Urinary bladder (tissue), 4 donors: ENCODE measurements around the gene ELOA. TPM values are rescaled to one million over a fixed set of nuclear protein-coding genes. Genes with fewer than 3 reads are reported as not detected.

Source experiments
- DNase-seq: peaks from one replicate; pipeline ENCODE4 v3.0.0-alpha.2; 2015; ENCODE audit errors: extremely low spot score
- H3K27ac ChIP-seq: one replicate; pipeline ENCODE4 v1.5.1; 2013; ENCODE audit warnings: low read depth, mild to moderate bottlenecking, moderate library complexity
- H3K36me3 ChIP-seq: one replicate; pipeline ENCODE4 v1.6.1; 2013; ENCODE audit warnings: mild to moderate bottlenecking, moderate library complexity; ENCODE audit not compliant: insufficient read depth
- H3K4me1 ChIP-seq: one replicate; pipeline ENCODE4 v1.6.1; 2013; ENCODE audit warnings: mild to moderate bottlenecking, moderate library complexity; ENCODE audit not compliant: insufficient read depth
- H3K4me3 ChIP-seq: one replicate; pipeline ENCODE4 v1.5.1; 2013; ENCODE audit warnings: low read depth, low read length
- WGBS: extraction: QIAGEN DNeasy Blood & Tissue Kit; methylation state at CpG from one replicate; pipeline ENCODE4 v1.1.7; 2013; 5-methylcytosine and 5-hydroxymethylcytosine counted together
- polyA plus RNA-seq: library from polyadenylated mRNA; stranded (reverse); fragments of 200-250 nt; gene quantifications from one replicate; pipeline ENCODE4 v1.2.3, GENCODE V29; 2013
- total RNA-seq: library from RNA; depleted of rRNA; stranded (reverse); fragments of >200 nt; gene quantifications from one replicate; pipeline ENCODE4 v1.2.3, GENCODE V29; 2014
- donor health status: healthy with polysubstance abuse.
- donor health status: healthy.

Gene ELOA
- total and polyA plus RNA-seq, 2 donors: 17.3 to 21.5 TPM

DNA sequence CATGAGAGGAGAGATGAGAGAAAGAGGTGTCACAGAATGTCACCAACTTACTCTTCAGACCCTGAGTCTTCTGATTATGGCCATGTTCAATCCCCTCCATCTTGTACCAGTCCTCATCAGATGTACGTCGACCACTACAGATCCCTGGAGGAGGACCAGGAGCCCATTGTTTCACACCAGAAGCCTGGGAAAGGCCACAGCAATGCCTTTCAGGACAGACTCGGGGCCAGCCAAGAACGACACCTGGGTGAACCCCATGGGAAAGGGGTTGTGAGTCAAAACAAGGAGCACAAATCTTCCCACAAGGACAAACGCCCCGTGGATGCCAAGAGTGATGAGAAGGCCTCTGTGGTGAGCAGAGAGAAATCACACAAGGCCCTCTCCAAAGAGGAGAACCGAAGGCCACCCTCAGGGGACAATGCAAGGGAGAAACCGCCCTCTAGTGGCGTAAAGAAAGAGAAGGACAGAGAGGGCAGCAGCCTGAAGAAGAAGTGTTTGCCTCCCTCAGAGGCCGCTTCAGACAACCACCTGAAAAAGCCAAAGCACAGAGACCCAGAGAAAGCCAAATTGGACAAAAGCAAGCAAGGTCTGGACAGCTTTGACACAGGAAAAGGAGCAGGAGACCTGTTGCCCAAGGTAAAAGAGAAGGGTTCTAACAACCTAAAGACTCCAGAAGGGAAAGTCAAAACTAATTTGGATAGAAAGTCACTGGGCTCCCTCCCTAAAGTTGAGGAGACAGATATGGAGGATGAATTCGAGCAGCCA lies 8.0 kb downstream of the ELOA start:
- WGBS: 69% methylated on average over 11 of the region's 11 CpGs
- H3K27ac ChIP-seq: no peak overlapping the region
- H3K4me3 ChIP-seq: no peak overlapping the region
- peaks cover 12% of the 10 kb centered on the region for H3K36me3 ChIP-seq
- DNase-seq: no peak
- no peaks in the 10 kb centered on the region for H3K4me1 ChIP-seq

DNA sequence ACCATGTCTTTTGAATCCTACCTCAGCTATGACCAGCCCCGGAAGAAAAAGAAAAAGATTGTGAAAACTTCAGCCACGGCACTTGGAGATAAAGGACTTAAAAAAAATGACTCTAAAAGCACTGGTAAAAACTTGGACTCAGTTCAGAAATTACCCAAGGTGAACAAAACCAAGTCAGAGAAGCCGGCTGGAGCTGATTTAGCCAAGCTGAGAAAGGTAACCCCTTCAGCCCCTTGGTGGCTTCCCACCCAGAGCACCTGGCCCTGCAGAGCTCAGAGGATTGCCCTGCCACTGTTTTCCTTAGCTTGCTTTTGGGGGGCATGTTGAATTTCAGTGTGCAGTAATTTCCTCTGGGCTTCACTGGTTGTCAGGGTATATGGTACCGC lies 8.5 kb downstream of the ELOA start:
- peaks cover 12% of the 10 kb centered on the region for H3K36me3 ChIP-seq
- no peak for DNase-seq

DNA sequence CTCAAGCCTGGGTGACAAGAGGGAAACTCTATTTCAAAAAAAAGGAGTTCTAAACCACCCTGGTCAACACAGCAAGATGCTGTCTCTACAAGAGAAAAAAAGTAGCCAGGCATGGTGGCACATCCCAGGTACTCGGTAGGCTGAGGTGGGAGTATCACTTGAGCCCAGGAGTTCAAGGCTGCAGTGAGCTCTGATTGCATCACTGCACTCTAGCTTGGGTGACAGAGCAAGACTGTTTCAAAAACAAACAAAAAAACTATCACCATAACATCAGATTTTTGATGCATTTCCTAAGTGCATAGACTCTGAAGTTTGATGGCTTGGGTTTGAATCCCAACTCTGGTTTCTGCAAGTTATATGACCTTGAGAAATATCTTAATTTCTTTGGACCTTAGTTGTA lies 9.6 kb downstream of the ELOA start:
- H3K4me1 ChIP-seq: no peaks in the 10 kb centered on the region
- no peak for DNase-seq
- peaks cover 12% of the 10 kb centered on the region for H3K36me3 ChIP-seq
- 91% methylated on average over 1 of the region's 1 CpG for WGBS
- H3K4me3 ChIP-seq: no peak overlapping the region
- no peak overlapping the region for H3K27ac ChIP-seq

More for the DNA sequence above, 8.5 kb downstream of the ELOA start:
- no peak overlapping the region for H3K4me3 ChIP-seq
- H3K27ac ChIP-seq: no peak overlapping the region
- WGBS: 83% methylated on average over 4 of the region's 4 CpGs
- no peaks in the 10 kb centered on the region for H3K4me1 ChIP-seq

DNA sequence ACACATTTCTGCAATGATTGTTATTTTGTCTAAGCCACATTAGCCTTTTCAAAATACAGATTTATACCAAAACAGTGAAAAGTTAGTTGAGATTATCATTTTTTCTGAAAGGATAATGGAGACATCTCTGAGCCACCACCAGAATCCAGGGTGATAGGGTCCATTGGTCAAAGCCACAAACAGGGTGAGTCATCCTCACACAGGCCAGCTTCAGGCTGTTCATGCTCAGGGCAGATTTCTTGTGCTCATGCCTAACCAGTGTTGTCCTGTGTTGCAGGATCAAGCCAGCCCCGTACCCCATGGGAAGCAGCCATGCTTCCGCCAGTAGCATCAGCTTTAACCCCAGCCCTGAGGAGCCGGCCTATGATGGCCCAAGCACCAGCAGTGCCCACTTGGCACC lies 13.4 kb downstream of the ELOA start:
- H3K4me1 ChIP-seq: no peaks in the 10 kb centered on the region
- H3K36me3 ChIP-seq: peaks cover 15% of the 10 kb centered on the region
- H3K4me3 ChIP-seq: no peak overlapping the region
- 94% methylated on average over 3 of the region's 3 CpGs for WGBS
- H3K27ac ChIP-seq: no peak overlapping the region
- DNase-seq: no peak

DNA sequence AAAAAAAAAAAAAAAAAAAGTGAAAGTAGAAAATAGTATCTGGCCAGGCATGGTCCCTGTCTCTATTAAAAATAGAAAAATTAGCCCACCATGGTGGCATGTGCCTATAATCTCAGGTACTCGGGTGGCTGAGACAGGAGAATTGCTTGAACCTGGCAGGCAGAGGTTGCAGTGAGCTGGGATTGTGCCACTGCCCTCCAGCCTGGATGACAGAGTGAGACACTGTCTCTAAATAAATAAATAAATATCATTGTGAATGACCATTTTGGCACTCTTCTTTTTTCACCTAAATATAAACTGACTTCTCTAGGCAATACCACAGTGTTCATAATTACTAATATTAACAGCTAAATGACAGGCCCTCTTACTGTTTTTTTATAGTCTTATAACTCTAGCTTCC lies 14.5 kb downstream of the ELOA start:
- Histone ChIP-seq H3K4me3 (no peak overlapping the region), H3K36me3 (peaks cover 10% of the 10 kb centered on the region), H3K4me1 (no peaks in the 10 kb centered on the region), H3K27ac (no peak overlapping the region)
- DNase-seq: no peak
- 84% methylated on average over 1 of the region's 1 CpG for WGBS

DNA sequence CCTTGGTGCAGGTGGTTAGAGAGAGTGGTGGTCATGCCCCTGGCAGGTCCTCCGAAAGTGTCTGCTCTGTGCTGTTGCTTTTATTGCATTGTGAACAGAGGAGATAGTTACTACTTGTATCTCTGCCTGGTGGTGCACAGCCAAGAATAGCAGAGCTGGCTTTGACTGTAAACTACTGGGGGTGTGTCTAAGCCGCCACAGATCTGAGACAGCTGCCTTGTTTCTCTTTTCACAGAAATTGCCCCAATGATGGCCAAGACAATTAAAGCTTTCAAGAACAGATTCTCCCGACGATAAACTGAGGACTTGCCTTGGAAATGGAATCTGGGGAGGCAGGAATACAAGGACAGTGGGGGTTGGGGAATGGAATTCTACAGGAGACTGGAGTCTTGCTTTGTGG lies 16.0 kb downstream of the ELOA start:
- Histone ChIP-seq H3K4me1 (no peaks in the 10 kb centered on the region), H3K36me3 (peaks cover 8% of the 10 kb centered on the region), H3K27ac (no peak overlapping the region), H3K4me3 (no peak overlapping the region)
- WGBS: 23% methylated on average over 4 of the region's 4 CpGs
- peak; percentile 54 for DNase-seq

DNA sequence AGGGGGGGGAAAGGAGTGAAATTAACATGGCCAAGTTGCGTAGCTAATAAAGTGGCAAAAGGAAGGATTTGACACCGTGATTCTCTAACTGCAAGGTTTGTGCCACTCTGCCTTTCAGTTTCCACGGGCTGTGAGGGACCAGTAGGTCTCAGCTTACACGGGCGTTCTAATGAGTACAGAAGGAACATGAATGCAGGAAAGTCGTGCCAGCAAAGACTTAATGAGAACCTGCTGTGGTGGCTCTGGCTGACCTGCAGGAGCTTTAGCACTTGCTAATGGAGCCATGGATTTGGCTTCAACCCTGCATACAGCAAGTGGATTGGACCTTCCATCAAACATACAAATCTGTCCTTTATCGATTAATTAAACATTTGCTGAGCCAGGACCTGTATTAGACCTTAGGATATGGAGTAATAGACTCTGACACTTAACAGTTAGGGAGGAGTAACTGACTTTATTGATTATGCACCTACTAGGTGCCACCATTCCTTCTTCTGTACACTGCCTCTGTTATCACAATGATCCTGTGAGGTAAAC lies 19.8 kb downstream of the ELOA start:
- H3K27ac ChIP-seq: no peak overlapping the region
- H3K4me1 ChIP-seq: no peaks in the 10 kb centered on the region
- 69% methylated on average over 7 of the region's 7 CpGs for WGBS
- H3K4me3 ChIP-seq: no peak overlapping the region
- DNase-seq: no peak
- H3K36me3 ChIP-seq: peaks cover 3% of the 10 kb centered on the region

DNA sequence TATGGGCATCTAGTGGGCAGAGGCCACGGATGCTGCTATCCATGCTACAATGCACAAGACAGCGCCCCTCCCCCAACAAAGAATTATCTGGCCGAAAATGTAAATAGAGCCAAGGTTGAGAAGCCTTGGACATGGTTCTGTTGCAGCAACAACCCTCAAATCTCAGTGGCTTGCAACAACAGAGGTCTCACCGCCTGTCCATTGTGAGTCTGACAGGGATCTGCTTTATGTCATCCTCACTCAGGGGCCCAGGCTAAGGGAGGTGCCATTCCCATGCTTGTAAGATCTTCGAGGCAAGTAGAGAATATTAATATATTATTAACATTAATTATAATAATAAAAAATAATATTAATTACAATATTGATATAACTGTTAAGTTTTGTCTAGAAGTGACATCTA lies 25.5 kb downstream of the ELOA start:
- H3K27ac ChIP-seq: no peak overlapping the region
- DNase-seq: no peak
- H3K4me3 ChIP-seq: no peak overlapping the region
- WGBS: 60% methylated on average over 5 of the region's 5 CpGs
- no peaks in the 10 kb centered on the region for H3K36me3 ChIP-seq
- H3K4me1 ChIP-seq: no peaks in the 10 kb centered on the region

DNA sequence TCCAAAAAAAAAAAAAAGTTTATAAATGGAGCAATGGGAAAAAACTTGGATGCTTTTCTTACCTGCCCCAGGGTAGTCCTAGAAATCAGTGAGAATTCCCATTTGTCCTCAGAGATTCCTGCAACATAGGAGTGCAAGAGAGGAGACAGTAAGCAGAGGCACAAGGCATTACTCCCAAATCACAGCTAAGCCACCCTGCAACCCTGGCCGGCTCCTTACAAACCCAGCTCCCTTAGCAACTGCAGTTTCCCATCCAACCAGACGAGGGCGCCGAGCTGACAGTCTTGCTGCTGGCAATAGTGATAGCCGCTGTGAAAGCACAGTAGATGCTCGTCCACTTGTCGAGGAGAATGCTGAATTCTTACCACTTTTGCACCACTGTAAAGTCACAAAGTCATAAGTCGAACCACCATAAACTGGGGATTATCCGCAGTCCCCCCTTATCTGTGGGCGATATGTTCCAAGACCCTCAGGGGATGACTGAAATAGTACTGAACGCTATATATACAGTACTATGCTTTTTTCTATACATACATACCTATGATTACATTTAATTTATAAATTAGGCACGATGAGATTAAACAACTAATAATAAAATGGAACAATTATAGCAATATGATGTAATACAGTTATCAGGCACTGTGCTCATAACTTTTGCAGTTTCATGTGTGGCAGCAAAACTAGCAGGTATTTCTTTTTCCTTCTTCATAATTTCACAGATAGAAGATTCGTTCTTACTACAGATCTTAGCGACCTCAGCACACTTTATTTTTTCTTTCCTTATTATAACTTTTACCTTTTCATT lies 29.0 kb downstream of the ELOA start:
- WGBS: 14% methylated on average over 14 of the region's 14 CpGs
- no peak overlapping the region for H3K4me3 ChIP-seq
- no peaks in the 10 kb centered on the region for H3K36me3 ChIP-seq
- DNase-seq: no peak
- H3K27ac ChIP-seq: no peak overlapping the region
- H3K4me1 ChIP-seq: no peaks in the 10 kb centered on the region

DNA sequence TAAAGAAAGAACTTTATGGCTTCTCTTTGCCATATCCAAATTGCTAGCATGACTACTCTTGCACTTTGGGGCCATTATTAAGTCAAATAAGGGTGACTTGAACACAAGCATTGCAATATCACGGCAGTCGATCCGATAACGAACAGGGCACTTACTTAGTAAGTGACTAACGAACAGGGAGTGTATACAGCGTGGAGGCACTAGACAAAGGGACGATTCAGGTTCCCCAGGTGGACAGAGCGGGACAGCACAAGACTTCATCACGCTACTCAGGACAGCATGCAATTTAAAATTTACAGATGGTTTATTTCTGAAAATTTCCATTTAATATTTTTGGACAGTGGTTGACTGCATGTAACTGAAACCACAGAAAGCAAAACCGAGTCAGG lies 29.6 kb downstream of the ELOA start:
- Histone ChIP-seq H3K4me1 (no peaks in the 10 kb centered on the region), H3K4me3 (no peak overlapping the region), H3K36me3 (no peaks in the 10 kb centered on the region), H3K27ac (no peak overlapping the region)
- DNase-seq: no peak
- WGBS: 89% methylated on average over 10 of the region's 10 CpGs

DNA sequence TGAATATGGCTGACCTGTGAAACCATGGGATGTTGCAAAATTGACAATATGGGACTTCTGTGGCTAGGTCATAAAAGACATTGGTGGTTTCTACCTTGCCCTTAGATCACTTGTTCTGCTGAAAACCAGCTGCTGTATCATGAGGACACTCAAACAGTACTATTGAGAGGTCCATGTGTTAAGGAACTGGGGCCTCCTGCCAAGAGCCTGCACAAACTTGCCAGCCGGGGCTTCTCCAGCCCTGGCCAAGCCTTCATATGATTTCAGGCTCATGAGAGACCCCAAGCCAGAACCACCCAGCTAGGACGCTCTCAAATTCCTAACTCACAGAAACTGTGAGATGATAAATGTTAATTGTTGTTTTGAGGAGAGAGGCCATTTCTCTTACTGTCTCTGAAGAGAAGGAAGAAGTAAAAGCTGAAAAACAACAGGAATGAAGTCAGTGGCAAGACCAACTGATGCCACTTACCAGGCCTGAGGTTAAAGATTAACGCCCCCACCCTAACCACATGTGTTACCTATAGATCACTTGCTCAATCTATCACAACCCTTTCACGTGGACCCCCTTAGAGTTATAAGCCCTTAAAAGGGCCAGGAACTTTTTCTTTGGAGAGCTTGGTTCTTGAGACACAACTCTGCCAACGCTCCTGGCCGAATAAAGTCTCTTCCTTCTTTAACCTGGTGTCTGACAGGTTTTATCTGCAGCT lies 31.1 kb downstream of the ELOA start:
- no peak overlapping the region for H3K27ac ChIP-seq
- H3K36me3 ChIP-seq: no peaks in the 10 kb centered on the region
- 75% methylated on average over 6 of the region's 6 CpGs for WGBS
- H3K4me1 ChIP-seq: no peaks in the 10 kb centered on the region
- no peak overlapping the region for H3K4me3 ChIP-seq
- DNase-seq: no peak

DNA sequence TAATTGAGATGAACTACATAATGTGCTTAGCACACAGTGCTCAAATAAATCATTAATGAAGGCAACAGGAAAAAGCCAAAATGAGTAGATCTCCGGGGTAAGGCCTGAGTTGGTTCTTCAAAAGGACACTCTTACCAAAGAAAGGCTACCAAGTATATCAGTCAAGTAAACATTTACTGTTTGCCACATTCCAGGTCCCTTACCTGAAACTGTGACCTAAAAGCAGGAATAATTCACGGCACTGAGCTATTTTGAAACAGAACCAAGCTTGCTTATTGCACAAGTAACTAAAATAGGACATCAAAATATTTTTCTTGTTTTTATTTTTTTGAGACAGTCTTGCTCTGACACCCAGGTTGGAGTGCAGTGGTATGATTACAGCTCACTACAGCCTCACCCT lies 32.9 kb downstream of the ELOA start:
- WGBS: 90% methylated on average over 2 of the region's 2 CpGs
- DNase-seq: no peak
- Histone ChIP-seq H3K36me3 (no peaks in the 10 kb centered on the region), H3K4me1 (no peaks in the 10 kb centered on the region), H3K27ac (no peak overlapping the region), H3K4me3 (no peak overlapping the region)

DNA sequence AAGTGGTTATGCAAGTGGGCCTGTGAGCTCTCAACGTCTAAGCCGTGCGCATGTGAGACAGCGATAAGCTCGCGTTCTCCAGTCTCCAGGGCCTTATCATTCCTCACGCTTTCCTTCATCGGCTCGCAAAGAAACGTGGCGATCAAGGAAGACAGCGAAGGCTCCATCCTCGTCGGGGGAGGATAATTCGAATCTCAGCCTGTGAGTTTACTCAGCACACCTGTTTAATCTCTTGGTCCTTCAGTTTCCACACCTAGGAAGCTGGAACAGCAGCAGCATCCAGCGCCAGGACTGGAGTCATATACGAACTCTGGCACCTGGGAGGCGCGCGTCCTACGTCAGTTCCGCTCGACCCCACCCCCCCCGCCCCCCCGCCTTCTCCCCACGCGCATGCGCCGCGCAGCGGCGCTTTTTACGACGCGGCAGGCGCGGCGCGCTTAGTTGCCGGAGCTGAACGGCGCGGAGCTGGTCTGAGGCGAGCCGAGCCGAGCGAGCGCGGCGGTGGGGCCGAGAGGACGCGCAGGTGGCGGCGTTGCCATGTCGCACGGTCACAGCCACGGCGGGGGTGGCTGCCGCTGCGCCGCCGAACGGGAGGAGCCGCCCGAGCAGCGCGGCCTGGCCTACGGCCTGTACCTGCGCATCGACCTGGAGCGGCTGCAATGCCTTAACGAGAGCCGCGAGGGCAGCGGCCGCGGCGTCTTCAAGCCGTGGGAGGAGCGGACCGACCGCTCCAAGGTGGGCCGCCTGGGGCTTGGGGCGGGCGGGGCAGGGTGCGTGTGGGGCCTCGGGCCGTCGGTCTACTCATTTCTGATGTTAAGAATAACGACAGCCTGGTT lies 34.9 kb downstream of the ELOA start, which contains the start of gene PITHD1:
TSS of gene PITHD1 (plus strand) at position 440 of the 836 bp plus-strand sequence. CDS start at position 538, 98 bp downstream.
- Histone ChIP-seq H3K36me3 (no peaks in the 10 kb centered on the region), H3K4me3 (peak within 1 kb of the TSS; percentile 91), H3K4me1 (no peaks in the 10 kb centered on the region), H3K27ac (peak within 1 kb of the TSS; percentile 94)
- peak; percentile 59 for DNase-seq
- under 1% methylated on average over 89 of the region's 91 CpGs for WGBS
